ENCODE results near the gene CMBL. TPM values are rescaled to one million over a fixed set of nuclear protein-coding genes. Genes with fewer than 3 reads are reported as not detected.

CMBL gene
- total RNA-seq, 1 donor, result 14.3 TPM

DNA sequence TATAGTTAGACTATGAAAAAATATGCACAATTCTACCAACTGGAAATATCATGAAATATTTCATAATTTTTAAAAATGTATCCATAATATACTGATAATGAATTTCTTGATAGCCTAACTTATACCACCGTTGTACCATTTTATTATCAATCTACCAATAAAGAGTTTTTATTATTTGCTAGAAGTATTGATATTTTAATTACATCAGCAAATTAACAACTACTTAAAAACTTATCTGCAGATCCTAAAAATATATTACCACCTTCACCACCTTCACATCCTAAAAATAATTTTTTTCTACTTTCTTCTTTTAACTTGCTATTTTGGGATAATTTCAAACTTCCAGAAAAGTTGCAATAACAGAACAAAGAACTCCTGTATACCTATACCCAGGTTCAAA, 79.4 kb downstream of the CMBL start:
- no peak for DNase-seq (ENCODE audit: low read depth in 2 of 3, low spot score in 2 of 3)

Small RNA genes lying within 50 kb of the gene (small RNA-seq; reads per million reads assigned to genes)
- not detected for gene RF00019

Other genes with a start within 250 kb of the CMBL start
- gene ATPSCKMT, start 58.0 kb downstream of the CMBL start, total RNA-seq, result 8.3 TPM
- 242 TPM for gene CCT5, start 57.6 kb downstream of the CMBL start, total RNA-seq
- 80.0 TPM for gene MARCHF6, start 45.8 kb upstream of the CMBL start, total RNA-seq
- gene ROPN1L, start 134.0 kb upstream of the CMBL start, total RNA-seq, result 1.9 TPM